ENCODE results near the gene GBA3.

DNA sequence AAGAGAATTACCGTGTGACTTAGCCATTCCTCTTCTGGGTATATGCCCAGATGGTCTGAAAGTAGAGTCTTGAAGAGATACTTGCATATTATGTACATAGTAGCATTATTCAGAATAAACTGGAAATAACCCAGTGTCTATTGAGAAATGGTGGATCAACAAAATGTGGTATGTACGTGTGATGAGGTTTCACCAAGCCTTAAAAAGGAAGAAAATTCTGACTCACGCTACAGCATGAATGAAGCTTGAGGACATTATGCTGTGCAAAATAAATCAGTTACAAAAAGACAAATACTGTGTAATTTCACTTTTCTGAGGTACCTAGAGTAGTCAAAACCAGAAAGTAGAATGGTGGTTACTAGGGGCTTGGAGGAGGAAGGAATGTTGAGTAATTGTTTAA lies 37.3 kb downstream of the GBA3 start:
- TF ChIP-seq POLR2A (IDR thresholded peaks at IDR 0.05) (no peak), POLR2AphosphoS5 (IDR thresholded peaks at IDR 0.05) (no peak), EP300 (IDR thresholded peaks at IDR 0.05) (no peak)
- TF ChIP-seq, protein P1, sequence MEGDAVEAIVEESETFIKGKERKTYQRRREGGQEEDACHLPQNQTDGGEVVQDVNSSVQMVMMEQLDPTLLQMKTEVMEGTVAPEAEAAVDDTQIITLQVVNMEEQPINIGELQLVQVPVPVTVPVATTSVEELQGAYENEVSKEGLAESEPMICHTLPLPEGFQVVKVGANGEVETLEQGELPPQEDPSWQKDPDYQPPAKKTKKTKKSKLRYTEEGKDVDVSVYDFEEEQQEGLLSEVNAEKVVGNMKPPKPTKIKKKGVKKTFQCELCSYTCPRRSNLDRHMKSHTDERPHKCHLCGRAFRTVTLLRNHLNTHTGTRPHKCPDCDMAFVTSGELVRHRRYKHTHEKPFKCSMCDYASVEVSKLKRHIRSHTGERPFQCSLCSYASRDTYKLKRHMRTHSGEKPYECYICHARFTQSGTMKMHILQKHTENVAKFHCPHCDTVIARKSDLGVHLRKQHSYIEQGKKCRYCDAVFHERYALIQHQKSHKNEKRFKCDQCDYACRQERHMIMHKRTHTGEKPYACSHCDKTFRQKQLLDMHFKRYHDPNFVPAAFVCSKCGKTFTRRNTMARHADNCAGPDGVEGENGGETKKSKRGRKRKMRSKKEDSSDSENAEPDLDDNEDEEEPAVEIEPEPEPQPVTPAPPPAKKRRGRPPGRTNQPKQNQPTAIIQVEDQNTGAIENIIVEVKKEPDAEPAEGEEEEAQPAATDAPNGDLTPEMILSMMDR (IDR thresholded peaks at IDR 0.05) = no peak
